Stimulated activated naive CD4-positive, alpha-beta T cell (primary cell): ENCODE results near the gene EVA1A.
"Not testable (repeated sequence)": the region's sequence is repeated elsewhere in the genome, so short reads cannot be mapped to it uniquely, and the experiment has no call there.

Experiments used
- DNase-seq, 6 experiments: peaks; one replicate each; lab custom pipeline; 2025; lab: John Stamatoyannopoulos, UW

EVA1A gene

DNA sequence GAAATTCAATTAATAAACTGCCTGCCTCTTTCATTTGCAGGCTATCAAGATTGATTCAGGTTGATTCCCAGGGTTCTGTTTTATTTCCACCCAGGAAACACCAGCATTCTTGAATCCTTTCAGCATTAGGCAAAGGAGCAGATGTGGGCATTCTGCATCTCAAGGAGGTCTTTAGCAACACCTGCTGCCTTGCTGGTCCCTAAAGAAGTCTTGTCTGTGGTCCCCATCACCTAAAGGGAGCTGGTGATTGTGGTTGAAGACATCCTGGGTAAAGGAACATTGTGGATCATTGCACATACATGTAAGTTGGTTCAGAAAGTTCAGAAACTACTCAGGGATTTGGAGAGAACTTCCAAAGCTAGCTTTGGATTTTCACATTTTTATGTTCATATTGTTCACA, 78.3 kb downstream of the EVA1A start:
- no peak for DNase-seq

DNA sequence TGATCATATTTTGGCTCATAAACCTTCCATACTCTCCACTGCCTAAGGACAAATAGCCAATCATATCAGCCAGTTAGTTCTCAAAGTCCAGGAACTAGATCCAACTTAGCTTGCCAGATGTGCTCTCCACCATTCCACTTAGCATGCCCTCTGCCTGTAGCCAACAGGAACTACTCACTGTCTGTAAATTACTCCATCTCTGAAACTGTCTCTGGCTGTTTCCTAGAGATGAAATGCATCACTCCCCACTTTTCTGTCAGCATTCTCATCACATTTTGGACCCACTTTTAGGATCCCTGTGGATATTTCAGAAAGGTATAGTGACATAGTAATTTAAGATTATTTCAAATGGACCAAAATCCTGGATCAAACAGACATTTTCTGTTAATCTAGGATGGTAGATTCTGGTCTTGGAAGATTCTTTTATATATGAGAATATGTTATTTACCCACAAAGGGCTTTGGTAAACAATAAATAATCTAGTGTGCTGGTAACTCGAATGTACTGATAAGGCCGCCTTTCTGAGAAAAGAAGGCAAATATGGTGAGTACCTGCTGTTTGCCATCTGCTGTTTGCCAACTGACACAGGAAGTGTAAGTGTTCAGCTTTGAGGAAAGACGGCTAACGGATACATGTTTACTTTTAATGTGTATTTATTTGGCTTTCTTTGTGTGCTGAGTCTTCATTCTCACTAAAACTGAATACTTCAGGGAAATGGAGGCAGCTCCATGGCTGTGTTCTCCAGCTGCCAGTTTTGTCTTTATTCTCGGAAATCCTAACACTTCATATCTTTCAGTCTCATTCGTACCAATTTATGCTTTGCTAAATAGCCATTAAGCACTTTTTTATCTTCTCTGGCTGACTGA, 79.5 kb downstream of the EVA1A start:
- no peak for DNase-seq

DNA sequence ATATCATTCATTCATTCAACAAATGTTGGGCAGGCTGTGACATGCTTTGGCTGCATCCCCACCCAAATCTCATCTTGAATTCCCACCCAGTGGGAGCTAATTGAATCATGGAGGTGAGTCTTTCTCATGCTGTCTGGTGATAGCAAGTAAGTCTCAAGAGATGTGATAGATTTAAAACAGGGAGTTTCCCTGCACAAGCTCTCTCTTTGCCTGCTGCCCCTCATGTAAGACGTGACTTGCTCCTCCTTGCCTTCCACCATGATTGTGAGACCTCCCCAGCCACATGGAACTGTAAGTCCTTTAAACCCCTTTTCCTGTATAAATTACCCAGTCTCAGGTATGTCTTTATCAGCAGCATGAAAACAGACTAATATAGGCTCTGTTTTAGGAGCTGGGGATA, 83.0 kb downstream of the EVA1A start:
- not testable (repeated sequence) for DNase-seq

DNA sequence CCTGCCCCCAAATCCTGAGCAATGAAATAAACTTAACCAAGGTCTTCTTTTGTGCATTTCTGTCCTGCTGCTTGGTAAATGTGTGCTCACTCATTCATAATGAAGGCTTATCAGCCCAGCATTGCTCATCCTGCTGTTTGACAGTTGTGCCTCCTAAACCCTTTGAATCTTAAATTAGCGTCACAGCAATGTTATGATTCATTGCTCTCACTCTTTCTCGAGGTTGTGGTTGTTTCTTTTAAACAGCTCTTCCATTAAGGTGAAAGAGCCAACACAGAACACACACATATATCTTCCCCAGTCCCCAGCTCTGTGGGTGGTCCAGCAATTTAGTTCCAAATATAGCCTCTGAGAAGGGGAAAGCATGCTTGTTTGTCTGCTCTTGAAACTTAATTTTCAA, 84.0 kb downstream of the EVA1A start:
- DNase-seq: no peak

DNA sequence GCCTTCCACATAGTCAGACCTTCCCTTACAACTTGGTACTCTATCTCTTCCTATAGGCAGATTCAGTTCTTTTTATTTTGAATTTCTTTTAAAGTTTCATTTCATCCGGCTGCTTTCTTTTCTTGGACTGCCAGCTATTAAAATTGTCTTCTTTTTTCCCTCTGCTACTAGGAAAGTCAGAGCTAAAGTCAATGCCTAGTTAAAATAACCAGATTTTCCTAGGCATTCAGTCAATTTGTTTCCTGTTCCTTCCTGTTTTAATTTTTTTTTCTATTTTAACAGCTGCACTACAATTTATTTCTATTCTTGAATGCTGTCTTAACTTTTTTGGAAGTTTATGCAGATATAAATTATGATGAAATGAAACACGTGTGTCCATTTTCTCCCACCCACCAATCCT, 84.8 kb downstream of the EVA1A start:
- DNase-seq: no peak

DNA sequence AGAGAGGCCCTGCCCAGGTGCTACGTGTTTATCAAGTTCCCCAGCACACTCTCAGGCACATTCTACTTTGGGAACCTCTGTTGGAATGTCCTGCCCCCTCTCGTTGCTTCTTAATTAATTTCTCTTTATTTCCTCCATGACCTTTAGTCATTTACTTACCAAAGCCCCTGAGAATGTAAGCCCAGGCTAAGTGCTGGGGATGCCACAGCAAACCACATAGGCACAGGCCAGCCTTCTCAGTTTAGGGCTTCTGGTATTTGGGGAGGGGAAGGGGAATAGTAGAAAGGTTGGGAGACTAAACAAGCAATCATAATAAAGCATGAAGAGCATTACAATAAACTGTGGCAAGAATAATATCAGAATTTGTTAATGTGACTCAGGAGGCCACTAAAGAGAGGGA, 85.7 kb downstream of the EVA1A start:
- no peak for DNase-seq

DNA sequence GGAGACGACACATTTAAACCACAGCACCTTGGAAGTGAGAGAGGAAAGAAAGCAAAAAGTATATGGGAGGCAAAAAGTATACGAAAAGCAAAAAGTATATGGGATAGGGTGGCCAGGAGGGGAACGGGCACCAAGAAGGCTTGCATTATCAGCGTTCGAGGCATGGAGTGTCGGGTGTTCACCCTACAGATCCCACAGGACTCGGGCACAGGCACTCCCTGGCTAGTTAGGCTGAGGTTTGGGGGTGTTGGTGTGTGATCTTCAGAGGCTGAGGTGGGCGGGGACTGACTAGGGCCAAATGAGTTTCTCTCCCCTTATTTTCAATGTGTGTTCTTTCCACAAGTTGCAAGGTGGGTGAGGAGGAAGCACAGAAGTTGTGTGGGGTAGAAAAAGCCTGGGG, 86.6 kb downstream of the EVA1A start:
- DNase-seq: no peak

DNA sequence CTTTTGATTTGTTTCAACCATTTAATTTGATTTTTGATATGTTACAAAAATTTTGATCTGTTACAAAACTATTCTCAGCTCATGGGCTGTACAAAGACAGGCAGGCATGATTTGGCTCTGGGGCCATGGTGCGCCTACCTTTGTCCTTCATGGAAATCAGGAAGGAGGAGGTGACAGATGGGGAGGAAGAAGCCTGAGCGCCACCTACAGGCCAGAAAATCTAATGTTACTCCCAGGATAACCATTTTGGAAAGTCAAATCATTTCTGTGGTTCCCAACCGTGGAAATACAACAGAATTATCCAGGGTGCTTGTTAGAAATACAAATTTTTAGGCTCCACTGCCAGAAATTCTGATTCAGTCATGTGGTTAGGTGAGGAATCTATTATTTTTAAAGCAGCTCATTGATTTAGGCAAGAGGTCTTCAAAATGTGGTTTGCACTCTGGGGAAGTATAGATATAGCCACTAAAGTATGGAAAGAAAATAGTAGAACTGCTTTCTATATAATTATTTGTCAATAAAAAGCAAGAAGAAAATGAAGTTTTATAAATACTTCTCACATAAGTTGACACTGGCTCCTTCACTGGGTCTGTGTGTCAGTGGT, 93.9 kb downstream of the EVA1A start:
- peak in 1 of 6 experiments; percentile 9 for DNase-seq

DNA sequence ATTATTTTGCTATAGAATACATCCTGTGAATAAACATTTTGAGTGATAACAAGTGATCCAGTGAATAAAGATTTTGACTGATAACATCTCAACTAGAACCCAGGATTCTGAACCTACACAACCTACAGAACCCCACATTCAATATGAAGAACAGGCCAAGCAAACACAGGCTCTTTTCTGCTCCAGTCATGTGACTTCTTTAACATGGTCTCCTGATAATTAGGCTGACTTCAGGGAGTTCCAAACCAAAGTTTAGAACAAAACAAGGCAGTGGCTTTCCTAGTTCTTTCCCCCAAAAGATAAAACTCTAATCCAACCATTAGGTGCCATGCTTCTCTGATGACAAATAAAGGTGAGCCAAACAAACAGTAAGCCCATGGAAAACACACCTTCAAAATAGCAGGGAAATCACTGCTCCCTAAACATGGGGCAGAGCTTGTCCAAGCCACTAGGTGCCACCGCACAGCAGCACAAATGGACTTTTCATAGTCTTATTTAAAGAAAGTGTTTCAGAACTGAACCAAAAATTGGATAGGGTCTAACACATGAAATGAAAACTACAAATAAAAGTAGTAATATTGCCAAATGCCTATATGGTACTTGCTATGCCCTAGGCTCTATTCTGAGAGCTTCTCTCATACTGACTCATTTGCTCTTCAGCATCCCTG, 95.3 kb downstream of the EVA1A start:
- no peak for DNase-seq

DNA sequence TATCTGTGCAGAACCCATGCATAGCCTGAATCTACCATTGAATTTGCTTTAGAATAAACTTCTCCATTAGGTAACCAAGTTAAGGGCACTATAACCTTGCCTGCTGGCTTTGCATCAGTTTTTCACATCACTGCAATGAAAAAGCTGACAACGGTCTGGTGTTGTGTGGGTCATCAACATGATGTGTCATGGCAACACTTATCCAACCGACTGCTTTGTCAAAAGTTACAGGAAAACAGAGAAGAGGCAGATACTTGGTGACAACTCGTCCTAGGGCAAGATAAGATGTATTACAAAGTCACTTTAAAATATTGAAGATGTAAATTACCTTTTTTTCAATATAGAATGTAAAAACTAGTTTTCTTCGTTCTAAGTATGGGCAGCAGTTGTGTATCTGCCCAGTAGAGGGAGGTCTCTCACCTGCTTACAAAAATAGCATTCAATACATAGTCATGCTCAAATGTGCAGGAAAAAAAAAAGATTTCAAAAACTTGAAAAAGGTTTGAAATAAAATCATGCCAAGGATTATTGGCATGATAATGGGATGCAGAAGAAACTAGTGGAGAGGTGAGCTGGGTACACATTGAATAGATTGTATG, 96.3 kb downstream of the EVA1A start:
- no peak for DNase-seq

DNA sequence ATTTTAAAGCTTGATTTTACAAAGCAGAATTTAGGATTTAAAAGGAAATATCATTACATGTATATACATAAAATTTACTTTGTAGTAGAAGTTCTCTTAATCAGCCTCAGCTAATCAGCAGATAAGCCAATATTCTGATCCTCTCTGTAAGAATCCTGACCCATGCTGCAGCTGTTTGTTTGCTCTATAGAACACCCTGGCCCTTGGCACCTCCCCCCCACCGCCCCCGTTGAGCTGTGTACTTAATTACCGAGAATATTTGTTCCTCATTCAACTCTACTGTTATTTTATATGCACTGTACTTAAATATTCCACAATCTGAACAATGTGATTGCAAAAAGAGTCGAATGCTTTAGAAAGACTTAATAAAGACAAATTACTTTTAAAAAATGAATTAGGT, 98.0 kb downstream of the EVA1A start:
- no peak for DNase-seq

DNA sequence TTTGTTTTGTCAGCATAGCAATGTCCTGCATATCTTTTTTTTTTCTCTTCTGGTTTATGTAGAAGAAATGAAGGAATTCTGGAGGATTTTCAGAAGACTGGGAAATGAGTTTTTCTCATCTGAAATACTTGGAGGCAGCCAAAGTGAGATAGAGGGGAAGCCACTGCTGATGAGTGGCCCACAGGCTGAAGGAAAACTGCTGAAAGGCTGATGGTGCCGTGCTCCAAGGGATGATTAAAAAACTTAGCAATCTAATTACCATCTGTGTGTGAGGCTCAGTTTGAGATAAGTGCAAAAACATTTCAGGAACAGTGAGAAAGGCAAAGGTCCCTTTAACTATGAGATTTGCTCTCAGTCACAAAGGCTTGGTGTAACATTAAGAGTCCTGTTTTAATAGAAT, 98.5 kb downstream of the EVA1A start:
- DNase-seq: no peak

DNA sequence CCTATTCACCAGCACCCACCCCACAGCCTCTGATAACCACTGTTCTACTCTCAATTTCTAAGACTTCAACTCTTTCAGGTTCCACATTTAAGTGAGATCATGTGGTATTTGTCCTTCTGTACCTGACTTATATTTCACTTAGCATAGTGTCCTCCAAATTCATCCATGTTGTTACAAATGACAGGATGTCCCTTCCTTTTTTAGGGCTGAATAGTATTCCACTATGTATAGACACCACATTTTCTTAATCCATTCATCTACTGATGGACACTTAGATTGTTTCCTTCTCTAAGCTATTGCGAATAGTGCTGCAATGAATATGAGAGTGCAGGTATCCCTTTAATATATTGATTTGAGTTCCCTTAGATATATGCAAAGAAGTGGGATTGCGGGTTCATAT, 100.1 kb downstream of the EVA1A start:
- no peak for DNase-seq

DNA sequence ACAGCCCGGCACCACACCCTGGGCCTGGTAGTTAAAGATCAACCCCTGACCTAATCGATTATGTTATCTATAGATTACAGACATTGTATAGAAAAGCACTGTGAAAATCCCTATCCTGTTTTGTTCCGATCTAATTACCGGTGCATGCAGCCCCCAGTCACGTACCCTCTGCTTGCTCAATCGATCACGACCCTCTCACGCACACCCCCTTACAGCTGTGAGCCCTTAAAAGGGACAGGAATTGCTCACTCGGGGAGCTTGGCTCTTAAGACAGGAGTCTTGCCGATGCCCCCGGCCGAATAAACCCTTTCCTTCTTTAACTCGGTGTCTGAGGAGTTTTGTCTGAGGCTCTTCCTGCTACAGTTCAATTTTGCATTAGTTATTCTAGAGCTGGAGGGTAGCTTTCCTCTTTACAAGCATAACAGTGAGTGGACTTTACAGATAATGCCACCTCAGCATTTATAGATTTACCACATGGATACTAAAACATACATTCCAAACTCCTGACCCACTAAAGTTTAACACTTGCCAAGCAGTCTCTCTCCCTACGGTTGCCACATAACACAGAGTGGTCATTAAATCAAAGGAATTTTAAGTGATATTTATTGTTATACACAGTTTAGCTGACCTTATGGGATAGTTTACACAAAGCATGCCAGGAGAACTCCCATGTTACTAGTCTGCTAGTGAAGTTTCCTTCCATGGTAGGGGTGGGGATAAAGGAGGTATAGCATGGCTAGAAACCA, 101.0 kb downstream of the EVA1A start:
- no peak for DNase-seq

DNA sequence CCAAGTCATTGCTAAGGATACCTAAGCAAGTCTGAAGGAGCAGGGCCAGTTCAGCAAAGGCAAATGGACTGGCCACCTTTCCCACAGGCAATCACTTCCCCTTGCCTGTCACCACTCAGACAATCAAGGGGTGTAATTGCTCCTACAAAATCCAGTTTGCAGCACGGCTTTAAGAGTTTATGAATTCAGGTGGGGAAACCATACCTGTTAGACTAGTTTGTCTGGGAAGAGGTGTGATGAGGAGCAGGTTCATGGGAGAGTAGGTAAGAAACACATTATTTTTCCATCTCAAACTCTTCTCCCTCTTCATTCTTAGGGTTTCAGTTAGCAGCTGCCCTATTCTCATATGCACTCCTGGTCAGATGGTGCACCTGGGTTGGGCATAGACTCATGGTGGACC, 102.5 kb downstream of the EVA1A start:
- DNase-seq: no peak

DNA sequence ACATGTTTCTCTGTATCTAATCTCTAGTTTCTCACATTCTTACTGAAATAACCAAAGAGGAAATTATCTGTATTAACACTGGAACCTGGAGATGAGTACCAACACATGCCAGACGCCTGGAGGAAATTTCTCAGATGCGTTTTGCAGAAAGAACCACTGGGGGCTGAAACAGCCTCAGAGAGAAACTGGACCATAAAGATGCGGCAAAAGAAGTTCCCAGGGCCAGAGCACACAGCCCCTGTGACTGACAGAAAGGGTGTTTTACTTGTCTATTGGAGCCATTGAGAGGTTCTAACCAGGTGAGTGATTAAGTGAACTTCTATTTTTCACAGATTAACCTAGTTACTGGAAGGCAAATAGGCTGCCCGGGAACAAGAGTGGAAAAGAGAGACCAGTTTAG, 103.9 kb downstream of the EVA1A start:
- DNase-seq: no peak

DNA sequence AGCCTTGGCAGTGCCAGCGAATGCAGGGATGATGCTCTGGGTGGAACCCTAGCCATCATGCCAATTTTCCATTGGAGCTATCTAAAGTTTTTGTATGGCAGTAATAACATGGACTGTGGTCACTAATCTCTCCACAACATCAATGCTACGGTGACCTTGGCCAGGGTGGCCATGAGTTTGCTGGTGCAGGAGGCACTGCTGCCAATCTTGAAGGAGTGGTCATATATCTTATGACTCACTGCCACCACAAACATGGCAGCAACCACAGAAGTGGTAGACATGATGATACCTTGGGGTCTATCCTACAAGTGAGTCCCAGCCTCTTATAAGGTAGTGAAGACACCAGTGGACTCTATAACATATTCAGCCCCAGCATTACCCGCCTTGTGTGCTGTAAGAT, 104.6 kb downstream of the EVA1A start:
- DNase-seq: no peak

DNA sequence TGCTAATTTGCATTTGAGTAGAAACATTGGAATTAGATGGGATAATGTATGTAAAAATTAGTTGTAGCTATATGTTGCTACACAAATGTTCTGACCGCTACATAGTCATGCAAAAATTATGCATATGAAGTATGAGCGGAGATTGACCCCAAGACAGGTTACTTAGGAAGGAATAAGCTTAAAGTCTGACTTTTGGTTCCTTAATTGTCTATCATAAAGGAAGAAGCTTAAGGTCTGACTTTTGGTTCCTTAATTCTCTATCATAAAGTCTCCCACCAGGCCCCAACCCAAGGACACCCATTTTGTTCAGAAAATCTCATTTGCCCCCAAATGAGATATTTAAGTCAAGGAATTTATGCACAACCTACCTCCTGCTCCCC, 106.5 kb downstream of the EVA1A start:
- DNase-seq: no peak

DNA sequence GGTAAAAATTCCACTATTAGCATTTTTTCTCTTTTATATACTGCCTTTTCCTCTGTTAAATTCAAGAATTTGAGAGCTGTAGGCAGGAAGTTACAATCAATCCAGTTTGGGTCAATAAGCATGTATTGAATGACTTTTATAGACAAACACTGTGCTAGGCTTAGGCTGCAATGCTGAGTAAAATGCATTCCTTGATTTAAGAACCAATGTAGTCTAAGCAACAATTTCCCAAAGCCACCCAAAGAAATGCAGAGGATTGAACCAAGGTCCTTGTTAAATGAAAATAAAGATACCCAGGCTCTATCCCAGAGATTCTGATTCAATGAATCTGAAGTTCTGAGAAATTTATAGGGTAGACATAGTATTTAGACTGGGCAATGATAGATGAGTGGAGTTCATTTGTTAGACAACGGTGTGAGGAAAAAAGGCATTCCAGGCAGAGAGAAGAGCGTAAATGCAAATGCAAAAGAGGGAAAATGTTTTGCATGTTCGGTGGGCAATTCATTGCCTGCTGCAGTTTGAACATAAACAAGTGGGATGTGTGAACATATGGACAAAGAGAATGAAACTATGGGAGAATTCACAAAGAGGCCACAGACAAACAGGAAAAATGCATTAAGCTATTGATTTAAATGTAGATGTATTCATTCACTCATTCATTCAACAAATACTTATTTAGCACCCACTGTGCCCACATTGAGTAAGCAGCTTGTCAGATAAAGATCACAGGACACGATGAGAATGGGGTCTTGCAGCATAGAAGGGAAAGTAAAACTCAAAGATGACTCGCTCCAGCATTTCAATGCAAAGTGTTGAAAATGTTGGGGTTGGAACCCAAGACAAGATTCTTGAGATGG, 107.1 kb downstream of the EVA1A start:
- DNase-seq: no peak

DNA sequence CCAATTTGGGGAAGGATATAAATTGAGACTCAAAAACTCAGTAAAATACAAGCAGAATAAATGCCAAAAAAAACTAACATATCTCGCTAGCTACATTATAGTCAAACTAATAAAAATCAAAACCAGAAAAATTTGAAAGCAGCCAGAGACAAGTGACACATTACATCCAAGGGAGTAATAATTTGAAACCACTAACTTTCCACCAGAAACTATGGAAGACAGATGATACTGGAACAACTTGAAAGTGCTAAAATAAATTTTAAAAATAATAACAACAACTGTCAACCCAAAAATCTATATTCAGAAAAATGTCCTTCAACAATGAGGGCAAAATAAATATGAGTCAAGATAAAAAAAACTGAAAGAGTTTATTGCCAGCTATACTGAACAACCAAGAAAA, 110.7 kb downstream of the EVA1A start:
- no peak for DNase-seq

DNA sequence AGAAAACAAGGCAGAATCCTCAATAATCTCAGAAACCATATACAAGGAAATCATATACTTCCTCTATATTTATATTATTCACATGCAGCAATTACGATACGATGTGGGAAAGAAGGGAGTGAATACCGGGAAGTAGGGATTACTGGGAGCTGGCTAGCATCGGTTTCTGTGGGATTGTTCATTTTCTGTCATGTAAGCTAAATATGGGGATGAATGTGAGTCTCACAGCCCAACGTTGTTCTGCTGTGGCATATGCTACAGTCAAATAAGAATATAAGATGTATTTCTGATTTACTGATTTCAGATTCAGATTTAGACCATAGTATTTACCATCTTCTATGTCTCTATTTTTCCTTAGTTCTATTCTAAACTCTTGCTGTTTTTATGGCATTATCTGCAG, 113.6 kb downstream of the EVA1A start:
- DNase-seq: no peak
